ENCODE data around the gene SLC16A2.

Gene SLC16A2

GRCh38 chrX:74395556-74395955 lies 25.7 kb upstream of the SLC16A2 start:
- H3K36me3 ChIP-seq (ENCODE audit: insufficient read depth, low read length) = no peaks in the 10 kb centered on the region
- no peaks in the 10 kb centered on the region for H3K9me2 ChIP-seq (replicated peaks; ENCODE audit: low read depth, low read length)
- no peak overlapping the region for H3K4me2 ChIP-seq (ENCODE audit: low read depth, low read length, poor library complexity, severe bottlenecking)
- H3K27me3 ChIP-seq (ENCODE audit: insufficient read depth, low read length, poor library complexity, severe bottlenecking) = no peaks in the 10 kb centered on the region
- H4K20me1 ChIP-seq (ENCODE audit: insufficient read depth, low read length, poor library complexity, severe bottlenecking) = no peaks in the 10 kb centered on the region
- H2AFZ ChIP-seq (ENCODE audit: low read length) = no peak overlapping the region
- H3K4me3 ChIP-seq (ENCODE audit: low read length, poor library complexity, severe bottlenecking) = no peak overlapping the region
- H3K9me3 ChIP-seq (ENCODE audit: insufficient read depth, low read depth, low read length) = no peaks in the 10 kb centered on the region
- no peaks in the 10 kb centered on the region for H3K79me2 ChIP-seq (ENCODE audit: insufficient read depth, low read length)
- H3K4me1 ChIP-seq (ENCODE audit: insufficient read depth, low read length, poor library complexity, severe bottlenecking) = no peaks in the 10 kb centered on the region
- H3K9ac ChIP-seq (ENCODE audit: low read depth, low read length, poor library complexity, severe bottlenecking) = no peak overlapping the region
- no peaks in the 10 kb centered on the region for H3F3A ChIP-seq (ENCODE audit: low read depth)
- TF ChIP-seq CTCF (conservative IDR thresholded peaks at IDR 0.05; ENCODE audit: low read length) (no peak), EZH2phosphoT487 (IDR thresholded peaks at IDR 0.05; ENCODE audit: borderline replicate concordance) (no peak)

GRCh38 chrX:74405973-74406489 lies 15.3 kb upstream of the SLC16A2 start:
- Histone ChIP-seq H3K79me2 (ENCODE audit: insufficient read depth, low read length) (no peaks in the 10 kb centered on the region), H3F3A (ENCODE audit: low read depth) (no peaks in the 10 kb centered on the region), H3K4me2 (ENCODE audit: low read depth, low read length, poor library complexity, severe bottlenecking) (no peak overlapping the region), H3K9me2 (replicated peaks; ENCODE audit: low read depth, low read length) (no peaks in the 10 kb centered on the region), H4K20me1 (ENCODE audit: insufficient read depth, low read length, poor library complexity, severe bottlenecking) (no peaks in the 10 kb centered on the region), H3K4me1 (ENCODE audit: insufficient read depth, low read length, poor library complexity, severe bottlenecking) (no peaks in the 10 kb centered on the region), H3K4me3 (ENCODE audit: low read length, poor library complexity, severe bottlenecking) (no peak overlapping the region), H3K27me3 (ENCODE audit: insufficient read depth, low read length, poor library complexity, severe bottlenecking) (no peaks in the 10 kb centered on the region), H3K9ac (ENCODE audit: low read depth, low read length, poor library complexity, severe bottlenecking) (no peak overlapping the region), H2AFZ (ENCODE audit: low read length) (no peak overlapping the region), H3K36me3 (ENCODE audit: insufficient read depth, low read length) (no peaks in the 10 kb centered on the region), H3K9me3 (ENCODE audit: insufficient read depth, low read depth, low read length) (no peaks in the 10 kb centered on the region)
- TF ChIP-seq EZH2phosphoT487 (IDR thresholded peaks at IDR 0.05; ENCODE audit: borderline replicate concordance) (no peak), CTCF (conservative IDR thresholded peaks at IDR 0.05; ENCODE audit: low read length) (no peak)

- H3K9ac ChIP-seq (ENCODE audit: low read depth, low read length, poor library complexity, severe bottlenecking) = no peak overlapping the region
- H3K36me3 ChIP-seq (ENCODE audit: insufficient read depth, low read length) = no peaks in the 10 kb centered on the region
- TF ChIP-seq CTCF (conservative IDR thresholded peaks at IDR 0.05; ENCODE audit: low read length) (no peak), EZH2phosphoT487 (IDR thresholded peaks at IDR 0.05; ENCODE audit: borderline replicate concordance) (no peak)
- H3K9me3 ChIP-seq (ENCODE audit: insufficient read depth, low read depth, low read length) = no peaks in the 10 kb centered on the region
- H3K79me2 ChIP-seq (ENCODE audit: insufficient read depth, low read length) = no peaks in the 10 kb centered on the region
- H3K9me2 ChIP-seq (replicated peaks; ENCODE audit: low read depth, low read length) = no peaks in the 10 kb centered on the region
- no peak overlapping the region for H3K4me3 ChIP-seq (ENCODE audit: low read length, poor library complexity, severe bottlenecking)
- H2AFZ ChIP-seq (ENCODE audit: low read length) = no peak overlapping the region
- H4K20me1 ChIP-seq (ENCODE audit: insufficient read depth, low read length, poor library complexity, severe bottlenecking) = no peaks in the 10 kb centered on the region
- no peaks in the 10 kb centered on the region for H3K4me1 ChIP-seq (ENCODE audit: insufficient read depth, low read length, poor library complexity, severe bottlenecking)
- no peaks in the 10 kb centered on the region for H3K27me3 ChIP-seq (ENCODE audit: insufficient read depth, low read length, poor library complexity, severe bottlenecking)
- no peaks in the 10 kb centered on the region for H3F3A ChIP-seq (ENCODE audit: low read depth)
- H3K4me2 ChIP-seq (ENCODE audit: low read depth, low read length, poor library complexity, severe bottlenecking) = no peak overlapping the region
These were observed 13.0 kb upstream of the SLC16A2 start for GRCh38 chrX:74408304-74408703.

All from Loucy (cell line).